Heart right ventricle (tissue), 16 donors: ENCODE results near the gene CERS6. TPM values are rescaled to one million over a fixed set of nuclear protein-coding genes. Genes with fewer than 3 reads are reported as not detected.
A peak's percentile ranks its signal among the peaks of the same experiment; 100 is the strongest.

ENCODE experiments used
- ATAC-seq, 8 donors: fragments of 200-7000 bp; cut with Tn5 transposase; one replicate each; pipeline ENCODE4 v1.9.1; 2020; ENCODE audit warnings: mild to moderate bottlenecking in 8 of 8, moderate library complexity in 8 of 8, moderate number of reproducible peaks in 1 of 8
- DNase-seq, 2 donors: peaks; one replicate each; pipeline ENCODE4 v3.0.0-alpha.2; 2020
- H3K27ac ChIP-seq, 10 donors: fragments of 200-600 bp; sonication (generic) in 2 of 10; one replicate each; pipeline versions ENCODE4 v1.5.0 to v1.8.0; 2020 to 2022; ENCODE audit warnings: mild to moderate bottlenecking in 3 of 10
- H3K27me3 ChIP-seq, 7 donors: fragments of 200-600 bp; one replicate each; pipeline ENCODE4 v1.8.0; 2021 to 2022; ENCODE audit warnings: mild to moderate bottlenecking in 2 of 7
- H3K36me3 ChIP-seq, 9 donors: fragments of 200-600 bp; sonication (generic) in 1 of 9; one replicate each; pipeline versions ENCODE4 v1.5.0 to v1.8.0; 2020 to 2022; ENCODE audit warnings: mild to moderate bottlenecking in 2 of 9
- H3K4me1 ChIP-seq, 9 donors: fragments of 200-600 bp; sonication (generic) in 1 of 9; one replicate each; pipeline versions ENCODE4 v1.5.0 to v1.8.0; 2020 to 2022; ENCODE audit warnings: mild to moderate bottlenecking in 4 of 9
- H3K4me3 ChIP-seq, 10 donors: fragments of 200-600 bp; sonication (generic) in 2 of 10; one replicate each; pipeline versions ENCODE4 v1.5.0 to v1.8.0; 2020 to 2022; ENCODE audit warnings: mild to moderate bottlenecking in 7 of 10, moderate library complexity in 2 of 10
- H3K9me3 ChIP-seq, 11 donors: fragments of 200-600 bp in 10 of 11; sonication (generic) in 2 of 11; one replicate each; pipeline versions ENCODE4 v1.5.0 to v1.8.0; 2013 to 2022; ENCODE audit warnings: mild to moderate bottlenecking in 2 of 11, control low read depth in 1 of 11, moderate library complexity in 1 of 11
- CTCF ChIP-seq, 9 donors: fragments of 200-600 bp; sonication (generic) in 2 of 9; IDR thresholded peaks; one replicate each; pipeline versions ENCODE4 v1.5.0 to v1.8.0; 2021 to 2022; ENCODE audit warnings: antibody characterized with exemption in 9 of 9, mild to moderate bottlenecking in 5 of 9, moderate library complexity in 1 of 9
- WGBS, 2 donors: extraction: QIAGEN DNeasy Blood & Tissue Kit; methylation state at CpG; one replicate each; pipeline ENCODE4 v1.1.7; 2013; ENCODE audit warnings: inconsistent platforms in 1 of 2; 5-methylcytosine and 5-hydroxymethylcytosine counted together
- intact Hi-C, 10 donors: fragments of 100-400 bp; cut with DNase I; formaldehyde crosslinking; loops; one replicate each; pipeline versions ENCODE4 v1.11.1 to v1.14.2; 2022
- polyA plus RNA-seq, 2 donors: library from polyadenylated mRNA; stranded (reverse); fragments of 200-250 nt; gene quantifications; one replicate each; pipeline ENCODE4 v1.2.3, GENCODE V29; 2013
- total RNA-seq, 10 donors: library from RNA; stranded (reverse); fragmentation: NEBNext Ultra II Directional in 3 of 10; extraction: Animal tissue kit (Norgen Biotek cat#: 25700) in 3 of 10; gene quantifications; one replicate each; pipeline versions ENCODE4 v1.2.1 to v1.2.4, GENCODE V29; 2021 to 2023
- donor health status: Arrhythmogenic right ventricular cardiomyopathy.
- donor health status: ischemic (EF 13 %, LVEDD 7.1; RV severe dilation, severe dysfunction).
- donor health status: healthy with polysubstance abuse.
- donor health status: DM: no; HTN: yes; CAD: no.
- donor health status: DM: no; HTN: no; CAD: no.
- donor health status: ischemic (EF 25% LVEDD 6.9; RV normal size, moderate dysfunction).
- donor health status: ischemic (EF 25% LVEDD 5.7; RV mildly dilated, moderate dysfunction).
- donor health status: healthy.
- donor health status: DM: yes; HTN: yes; CAD: no.
- donor health status: Ischemic cardiomyopathy.
- donor health status: ischemic (EF 35%, LVEDD 5.7; RV mildly dilated, moderate dysfunction).
- donor health status: nonischemic (EF 11% LVEDD 7.7; RV severe dilation, severe dysfunction).
- donor health status: DM: yes; HTN: yes; CAD: no.
- donor health status: PGD.
- donor health status: ischemic (EF 29% LVEDD 5.4; RV normal size, mild dysfunction).
- donor health status: nonischemic (EF 23%, LVEDD 6.1; RV moderate dilation, normal function).

The CERS6 gene
- total and polyA plus RNA-seq, 12 donors: 20.5 to 76.3 (median 56.1) TPM

GRCh38 chr2:168454737-168455644 lies 1.1 kb upstream of the CERS6 start:
- no peaks in the 10 kb centered on the region for H3K27me3 ChIP-seq
- peaks cover 0 to 10% (median 0%) of the 10 kb centered on the region in 11 donors for H3K9me3 ChIP-seq
- H3K4me3 ChIP-seq: peak overlapping the region in 8 of 10 donors; percentile 71 to 97 (median 88)
- TF ChIP-seq CTCF (IDR thresholded peaks at IDR 0.05): no peak
- intact Hi-C loops: loop anchor here in 6 of 10 donors (5.0 to 10.0 kb wide), 8 partner anchors 62 to 302 kb away; no protein-coding TSS in a partner anchor
- H3K4me1 ChIP-seq: peaks cover 0 to 31% (median 7%) of the 10 kb centered on the region in 9 donors
- DNase-seq: no peak
- no peaks in the 10 kb centered on the region for H3K36me3 ChIP-seq
- 75 to 85% methylated on average over 6 of the region's 6 CpGs for WGBS, 2 donors
- peak overlapping the region in 4 of 10 donors; percentile 64 to 93 (median 83) for H3K27ac ChIP-seq
- no peak for ATAC-seq

GRCh38 chr2:168456521-168457189 lies 583 bp downstream of the CERS6 start:
- DNase-seq (peak; percentile 14 to 45), ATAC-seq (peak; percentile 51 to 73 (median 58))
- H3K4me1 ChIP-seq: peaks cover 0 to 36% (median 7%) of the 10 kb centered on the region in 9 donors
- 0% methylated on average over 45 to 61 of the region's 61 CpGs for whole genome bisulfite sequencing, 2 donors
- H3K4me3 ChIP-seq: peak overlapping the region; percentile 71 to 97 (median 84)
- H3K36me3 ChIP-seq: no peaks in the 10 kb centered on the region
- peaks cover 0 to 10% (median 0%) of the 10 kb centered on the region in 11 donors for H3K9me3 ChIP-seq
- H3K27me3 ChIP-seq: no peaks in the 10 kb centered on the region
- peak overlapping the region; percentile 66 to 93 (median 84) for H3K27ac ChIP-seq
- no peak for TF ChIP-seq CTCF (IDR thresholded peaks at IDR 0.05)
- intact Hi-C loops: loop anchor here in 6 of 10 donors (2.0 to 10.0 kb wide), 8 partner anchors 61 to 298 kb away; no protein-coding TSS in a partner anchor

GRCh38 chr2:168457190-168457895 lies 1.3 kb downstream of the CERS6 start:
- WGBS, 2 donors: 11 to 22% methylated on average over 17 of the region's 17 CpGs

More at GRCh38 chr2:168457190-168457895, 1.3 kb downstream of the CERS6 start:
- Histone ChIP-seq H3K4me3 (peak overlapping the region; percentile 71 to 97 (median 84)), H3K27ac (peak overlapping the region; percentile 66 to 93 (median 84)), H3K27me3 (no peaks in the 10 kb centered on the region), H3K9me3 (peaks cover 0 to 10% (median 0%) of the 10 kb centered on the region in 11 donors), H3K36me3 (no peaks in the 10 kb centered on the region), H3K4me1 (peaks cover 0 to 36% (median 7%) of the 10 kb centered on the region in 9 donors)
- no peak for TF ChIP-seq CTCF (IDR thresholded peaks at IDR 0.05)
- ATAC-seq: no peak
- intact Hi-C loops: loop anchor here in 6 of 10 donors (2.0 to 10.0 kb wide), 8 partner anchors 60 to 297 kb away; no protein-coding TSS in a partner anchor
- no peak for DNase-seq
